WTC11 (cell line): ENCODE measurements around the gene XIRP1. TPM values are rescaled to one million over a fixed set of nuclear protein-coding genes. Genes with fewer than 3 reads are reported as not detected.
"Not testable (repeated sequence)": the region's sequence is repeated elsewhere in the genome, so short reads cannot be mapped to it uniquely, and the experiment has no call there.

ENCODE experiments used
- ATAC-seq: fragments of 200-7000 bp; cut with Tn5 transposase; 2 replicates; pipeline ENCODE4 v1.10.0; 2021; ENCODE audit warnings: mild to moderate bottlenecking, moderate library complexity
- CTCF ChIA-PET: fragments of 300-600 bp; sonication (Branson Sonifier 250); formaldehyde crosslinking; loops from one replicate; lab custom pipeline; 2021; ENCODE audit warnings: antibody characterized with exemption; lab: Charles Lee
- POLR2A ChIA-PET: fragments of 350-600 bp; sonication (Branson Sonifier 250); formaldehyde crosslinking; loops from one replicate; lab custom pipeline; 2021; ENCODE audit warnings: antibody characterized with exemption; lab: Charles Lee
- DNase-seq: peaks from one replicate; pipeline ENCODE4 v3.0.0; 2021; ENCODE audit warnings: low spot score
- H3K27ac Mint-ChIP-seq: 2 replicates; pipeline ENCODE4 v1.8.0; 2021; ENCODE audit warnings: mixed read lengths
- H3K27me3 Mint-ChIP-seq: 2 replicates; pipeline ENCODE4 v1.8.0; 2021; ENCODE audit warnings: low read depth, mild to moderate bottlenecking, moderate library complexity, mixed read lengths
- H3K36me3 Mint-ChIP-seq: 2 replicates; pipeline ENCODE4 v1.8.0; 2021; ENCODE audit warnings: mixed read lengths
- H3K4me1 Mint-ChIP-seq: 2 replicates; pipeline ENCODE4 v1.8.0; 2022; ENCODE audit warnings: mixed read lengths
- H3K4me3 Mint-ChIP-seq: 2 replicates; pipeline ENCODE4 v1.8.0; 2021; ENCODE audit warnings: mild to moderate bottlenecking, moderate library complexity, mixed read lengths
- H3K9me3 Mint-ChIP-seq: 2 replicates; pipeline ENCODE4 v1.8.0; 2021; ENCODE audit warnings: mixed read lengths
- AR ChIP-seq: fragments of 250-450 bp; sonication (Bioruptor Pico); IDR thresholded peaks from 2 replicates; pipeline ENCODE4 v1.9.0; 2021; ENCODE audit warnings: mild to moderate bottlenecking
- CREB1 ChIP-seq: sonication (generic); formaldehyde crosslinking; IDR thresholded peaks from 2 replicates; pipeline ENCODE4 v1.8.0; 2023; ENCODE audit warnings: mild to moderate bottlenecking, missing genetic modification reagents
- CREM ChIP-seq: sonication (generic); formaldehyde crosslinking; IDR thresholded peaks from 2 replicates; pipeline ENCODE4 v1.8.1; 2022; ENCODE audit warnings: mild to moderate bottlenecking, missing genetic modification reagents, moderate library complexity
- ELF4 ChIP-seq: sonication (generic); formaldehyde crosslinking; IDR thresholded peaks from 2 replicates; pipeline ENCODE4 v1.8.1; 2022; ENCODE audit warnings: low read depth, mild to moderate bottlenecking, moderate library complexity, missing genetic modification reagents
- ESRRA ChIP-seq: sonication (generic); formaldehyde crosslinking; IDR thresholded peaks from 2 replicates; pipeline ENCODE4 v1.8.1; 2022; ENCODE audit warnings: mild to moderate bottlenecking, missing genetic modification reagents, borderline replicate concordance
- FOXK1 ChIP-seq: sonication (generic); formaldehyde crosslinking; IDR thresholded peaks from 2 replicates; pipeline ENCODE4 v1.8.0; 2022; ENCODE audit warnings: mild to moderate bottlenecking, moderate library complexity, missing genetic modification reagents
- GTF2I ChIP-seq: fragments of 250-450 bp; sonication (Bioruptor Pico); conservative IDR thresholded peaks from 2 replicates; pipeline ENCODE4 v1.4.0; 2021; ENCODE audit warnings: mild to moderate bottlenecking
- HMGXB4 ChIP-seq: sonication (generic); formaldehyde crosslinking; IDR thresholded peaks from 2 replicates; pipeline ENCODE4 v1.8.1; 2023; ENCODE audit warnings: mild to moderate bottlenecking, moderate library complexity, missing genetic modification reagents
- IRF1 ChIP-seq: sonication (generic); formaldehyde crosslinking; IDR thresholded peaks from 2 replicates; pipeline ENCODE4 v1.8.0; 2023; ENCODE audit warnings: missing genetic modification reagents
- IRF2 ChIP-seq: sonication (generic); formaldehyde crosslinking; IDR thresholded peaks from 2 replicates; pipeline ENCODE4 v1.8.0; 2022; ENCODE audit warnings: low read depth, missing genetic modification reagents, borderline replicate concordance
- JUN ChIP-seq: sonication (generic); formaldehyde crosslinking; IDR thresholded peaks from 2 replicates; pipeline ENCODE4 v1.8.0; 2023; ENCODE audit warnings: mild to moderate bottlenecking, missing genetic modification reagents
- NFYB ChIP-seq: sonication (generic); formaldehyde crosslinking; conservative IDR thresholded peaks from 2 replicates; pipeline ENCODE4 v1.8.0; 2022; ENCODE audit warnings: low read depth, missing genetic modification reagents
- NR1H2 ChIP-seq: sonication (generic); formaldehyde crosslinking; IDR thresholded peaks from 2 replicates; pipeline ENCODE4 v1.9.0; 2021; ENCODE audit warnings: mild to moderate bottlenecking, moderate library complexity, missing genetic modification reagents
- NR2C2 ChIP-seq: sonication (generic); formaldehyde crosslinking; IDR thresholded peaks from 2 replicates; pipeline ENCODE4 v1.8.0; 2022; ENCODE audit warnings: mild to moderate bottlenecking, missing genetic modification reagents
- PREB ChIP-seq: sonication (generic); formaldehyde crosslinking; IDR thresholded peaks from 2 replicates; pipeline ENCODE4 v1.8.1; 2022; ENCODE audit warnings: mild to moderate bottlenecking, missing genetic modification reagents, moderate library complexity, borderline replicate concordance
- RORB ChIP-seq: fragments of 250-450 bp; sonication (Bioruptor Pico); IDR thresholded peaks from 2 replicates; pipeline ENCODE4 v1.9.0; 2021; ENCODE audit warnings: mild to moderate bottlenecking
- TP53 ChIP-seq: sonication (generic); formaldehyde crosslinking; IDR thresholded peaks from 2 replicates; pipeline ENCODE4 v1.8.1; 2023; ENCODE audit warnings: mild to moderate bottlenecking, missing genetic modification reagents
- ZNF121 ChIP-seq: sonication (generic); formaldehyde crosslinking; IDR thresholded peaks from 2 replicates; pipeline ENCODE4 v1.8.0; 2023; ENCODE audit warnings: missing genetic modification reagents
- ZNF263 ChIP-seq: sonication (generic); formaldehyde crosslinking; IDR thresholded peaks from 2 replicates; pipeline ENCODE4 v1.8.1; 2022; ENCODE audit warnings: low read depth, mild to moderate bottlenecking, moderate library complexity, missing genetic modification reagents
- ZNF532 ChIP-seq: fragments of 250-450 bp; sonication (Bioruptor Pico); IDR thresholded peaks from 2 replicates; pipeline ENCODE4 v1.9.0; 2021; ENCODE audit warnings: mild to moderate bottlenecking, borderline replicate concordance
- total RNA-seq: library from RNA; stranded (reverse); gene quantifications from 3 replicates; pipeline ENCODE4 v1.2.3, GENCODE V29; 2021

XIRP1 gene
- total RNA-seq, 1 experiment from 2014 or later: not detected

GRCh38 chr3:39228496-39228895 is 36.1 kb upstream of the XIRP1 start:
- TF ChIP-seq TP53 (CRISPR knock-in tag) (no peak), NR1H2 (CRISPR knock-in tag) (no peak), ZNF121 (CRISPR knock-in tag) (no peak), NFYB (CRISPR knock-in tag) (no peak), AR (CRISPR knock-in tag) (no peak), IRF2 (CRISPR knock-in tag) (no peak), IRF1 (no peak), RORB (CRISPR knock-in tag) (no peak), GTF2I (CRISPR knock-in tag) (no peak), ZNF263 (no peak), HMGXB4 (CRISPR knock-in tag) (no peak), CREM (CRISPR knock-in tag) (no peak), NR2C2 (CRISPR knock-in tag) (no peak), ESRRA (CRISPR knock-in tag) (no peak), PREB (no peak), ELF4 (no peak), ZNF532 (no peak), CREB1 (no peak), FOXK1 (CRISPR knock-in tag) (no peak), JUN (CRISPR knock-in tag) (no peak)
- Mint-ChIP-seq H3K27ac (no peak overlapping the region), H3K4me1 (no peaks in the 10 kb centered on the region), H3K36me3 (no peaks in the 10 kb centered on the region), H3K9me3 (peaks cover 12% of the 10 kb centered on the region; the same call in 1 of the 2 replicates), H3K4me3 (no peak overlapping the region), H3K27me3 (peaks cover 3% of the 10 kb centered on the region; the same call in 1 of the 2 replicates)
- DNase-seq (no peak), ATAC-seq (no peak)
- ChIA-PET CTCF (interaction anchor here (1.3 kb wide), 1 partner anchor 60 kb away, joined by 3 read pairs; no protein-coding TSS in a partner anchor), POLR2A (no interaction called here)

GRCh38 chr3:39227596-39227995 is 35.2 kb upstream of the XIRP1 start:
- not testable (repeated sequence) for H3K27ac Mint-ChIP-seq, H3K27me3 Mint-ChIP-seq

More at GRCh38 chr3:39227596-39227995, 35.2 kb upstream of the XIRP1 start:
- H3K4me3 Mint-ChIP-seq, CTCF ChIA-PET, POLR2A ChIA-PET, H3K36me3 Mint-ChIP-seq, DNase-seq, H3K4me1 Mint-ChIP-seq, ATAC-seq: not testable (repeated sequence)
- H3K9me3 Mint-ChIP-seq: peaks cover 12% of the 10 kb centered on the region
